Fibroblast of skin of scalp (primary cell): ENCODE measurements around the gene TNFRSF11A. TPM values are rescaled to one million over a fixed set of nuclear protein-coding genes. Genes with fewer than 3 reads are reported as not detected.

Source experiments
- DNase-seq: peaks from one replicate; pipeline ENCODE4 v3.0.0-alpha.2; 2013
- polyA plus RNA-seq, 2 experiments: library from polyadenylated mRNA; unstranded; fragments of 120-200 nt; gene quantifications; one replicate each; pipeline ENCODE4 v1.2.1, GENCODE V29; 2013; ENCODE audit not compliant: insufficient read length in 2 of 2

TNFRSF11A gene
- 0.07 TPM for polyA plus RNA-seq (2013, experiment 1 of 2; ENCODE audit: insufficient read length)
- 0.12 TPM for polyA plus RNA-seq (2013, experiment 2 of 2; ENCODE audit: insufficient read length)

- DNase-seq: no peak
These were observed at the start of gene TNFRSF11A for GRCh38 chr18:62324917-62325805. Gene TNFRSF11A (plus strand): TSS chr18:62325310. CDS start chr18:62325353, 43 bp downstream.

- no peak for DNase-seq
These were observed 48.1 kb upstream of the TNFRSF11A start for GRCh38 chr18:62277045-62277444.

GRCh38 chr18:62279561-62279960 is 45.5 kb upstream of the TNFRSF11A start:
- no peak for DNase-seq

GRCh38 chr18:62280058-62280457 is 45.1 kb upstream of the TNFRSF11A start:
- DNase-seq: no peak

- no peak for DNase-seq
These were observed 44.3 kb upstream of the TNFRSF11A start for GRCh38 chr18:62280786-62281185.

- peak; percentile 85 for DNase-seq
These were observed 43.4 kb upstream of the TNFRSF11A start for GRCh38 chr18:62281684-62282083.

- DNase-seq: peak; percentile 75
These were observed 42.9 kb upstream of the TNFRSF11A start for GRCh38 chr18:62282188-62282629.

GRCh38 chr18:62284637-62285036 is 40.5 kb upstream of the TNFRSF11A start:
- no peak for DNase-seq

- no peak for DNase-seq
These were observed 39.8 kb upstream of the TNFRSF11A start for GRCh38 chr18:62285281-62285680.

GRCh38 chr18:62287781-62288664 is 37.1 kb upstream of the TNFRSF11A start:
- DNase-seq: no peak

GRCh38 chr18:62288665-62289008 is 36.5 kb upstream of the TNFRSF11A start:
- DNase-seq: no peak

GRCh38 chr18:62289047-62289446 is 36.1 kb upstream of the TNFRSF11A start:
- DNase-seq: no peak

GRCh38 chr18:62294073-62294472 is 31.0 kb upstream of the TNFRSF11A start:
- DNase-seq: no peak

GRCh38 chr18:62300359-62300963 is 24.6 kb upstream of the TNFRSF11A start:
- no peak for DNase-seq

- DNase-seq: no peak
These were observed 23.8 kb upstream of the TNFRSF11A start for GRCh38 chr18:62301322-62301721.

- no peak for DNase-seq
These were observed 12.3 kb upstream of the TNFRSF11A start for GRCh38 chr18:62312851-62313250.

GRCh38 chr18:62318228-62319180 is 6.6 kb upstream of the TNFRSF11A start:
- DNase-seq: no peak

GRCh38 chr18:62321201-62321600 is 3.9 kb upstream of the TNFRSF11A start:
- DNase-seq: no peak

- DNase-seq: no peak
These were observed 1.5 kb upstream of the TNFRSF11A start for GRCh38 chr18:62323483-62324180.

- no peak for DNase-seq
These were observed 805 bp upstream of the TNFRSF11A start for GRCh38 chr18:62324181-62324828.
